ENCODE results near the gene PKNOX2.

The PKNOX2 gene

DNA sequence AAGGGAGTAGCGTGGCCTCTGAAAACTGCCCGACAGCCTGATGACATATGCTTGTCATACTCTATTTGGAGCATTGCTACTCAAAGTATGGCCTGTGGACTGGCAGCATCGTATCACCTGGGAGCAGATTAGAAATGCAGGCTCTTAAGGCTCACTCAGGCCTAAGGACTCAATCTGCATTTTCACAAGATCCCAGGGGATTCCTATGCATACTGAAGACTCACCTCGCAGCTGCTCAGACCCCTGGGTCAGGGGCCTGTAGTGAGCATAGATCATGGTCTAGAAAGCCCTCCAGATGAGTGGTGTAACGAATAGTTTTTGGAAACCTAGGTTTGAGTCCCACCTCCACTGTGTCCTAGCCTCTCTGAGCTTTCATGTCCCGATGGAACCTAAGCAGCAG is 205.3 kb downstream of the PKNOX2 start:
- no peak for DNase-seq

DNA sequence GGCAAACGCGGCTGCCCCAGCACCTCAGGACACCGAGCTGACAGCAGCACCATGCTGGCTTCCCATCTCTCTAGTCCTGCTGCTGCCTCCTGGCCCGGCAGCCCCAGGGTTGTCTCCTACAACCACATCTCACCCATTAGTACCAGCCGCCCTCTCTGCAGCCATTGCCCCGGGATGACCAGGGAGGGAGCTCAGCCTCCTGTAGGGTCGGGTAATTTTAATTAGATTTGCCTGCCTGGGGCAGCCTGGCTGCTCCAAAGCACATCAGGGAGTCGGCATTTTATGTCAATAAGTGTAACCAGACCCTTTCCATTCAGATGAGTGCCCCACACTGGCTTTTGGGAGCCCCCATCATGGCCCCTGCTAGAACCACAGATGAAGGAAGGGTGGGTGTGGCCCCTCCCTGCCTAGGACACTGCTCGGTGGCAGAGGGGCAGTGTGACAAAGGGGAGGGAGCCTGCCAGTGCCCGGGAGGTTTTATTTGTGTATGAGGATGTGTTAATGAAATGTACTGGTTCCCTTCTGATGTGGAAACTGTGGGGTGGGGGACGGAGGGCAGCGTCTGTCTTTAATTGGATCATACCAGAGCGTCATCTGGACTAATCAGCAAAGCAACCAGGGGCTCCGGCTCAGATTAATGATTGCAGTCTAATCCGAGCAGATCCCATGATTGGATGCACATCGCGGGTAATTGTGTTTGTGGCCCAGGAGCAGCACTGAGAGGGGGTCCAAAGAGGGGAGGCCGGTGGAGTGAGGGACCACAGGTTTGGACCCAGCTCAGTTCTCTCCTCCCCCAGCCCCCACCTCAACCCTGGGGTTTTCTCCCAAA is 206.2 kb downstream of the PKNOX2 start:
- no peak for DNase-seq

DNA sequence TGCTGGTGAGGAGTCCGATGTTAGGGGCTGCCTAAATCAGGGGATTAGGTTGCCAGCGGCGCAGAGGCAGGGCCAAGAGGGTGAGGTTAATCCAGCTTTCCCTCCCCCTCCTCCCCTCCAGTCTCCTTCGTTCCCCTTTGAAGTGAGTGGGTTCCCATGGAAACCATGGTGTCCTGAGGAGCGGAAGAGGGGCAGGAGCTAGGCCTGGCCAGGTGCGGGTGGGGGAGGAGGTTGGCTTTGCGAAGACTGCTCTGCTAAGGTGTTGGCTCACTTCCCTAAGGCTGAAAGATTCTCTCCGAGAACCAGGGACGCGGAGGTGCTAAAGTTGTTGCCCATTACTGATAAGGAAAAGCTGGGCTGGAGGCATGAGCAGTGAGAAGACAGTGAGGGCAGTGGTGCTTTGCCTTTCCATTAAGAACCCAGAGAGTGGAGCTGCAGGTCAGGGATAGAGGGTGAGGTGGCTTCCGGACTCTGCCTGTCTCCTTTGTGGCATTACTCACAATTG is 206.9 kb downstream of the PKNOX2 start:
- peak; percentile 37 for DNase-seq

DNA sequence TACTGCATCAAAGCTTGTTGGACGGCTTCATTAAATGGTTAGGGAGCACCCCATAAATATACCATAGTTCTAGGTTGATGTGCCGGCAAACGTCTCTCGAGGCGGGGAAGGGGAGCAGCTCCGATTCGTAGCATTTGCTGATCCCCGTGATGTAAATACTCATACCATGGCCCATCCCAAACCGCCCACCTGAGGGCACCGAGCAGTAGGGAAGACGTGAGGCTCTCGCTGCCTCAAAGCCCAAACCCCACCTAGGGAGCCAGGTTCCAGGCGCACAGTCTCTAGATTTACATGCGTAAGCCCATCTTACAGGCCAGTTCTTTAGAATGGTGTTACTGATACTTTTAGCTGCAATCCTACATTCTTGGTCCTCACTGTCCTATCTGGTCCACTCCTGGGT is 207.5 kb downstream of the PKNOX2 start:
- DNase-seq: no peak

DNA sequence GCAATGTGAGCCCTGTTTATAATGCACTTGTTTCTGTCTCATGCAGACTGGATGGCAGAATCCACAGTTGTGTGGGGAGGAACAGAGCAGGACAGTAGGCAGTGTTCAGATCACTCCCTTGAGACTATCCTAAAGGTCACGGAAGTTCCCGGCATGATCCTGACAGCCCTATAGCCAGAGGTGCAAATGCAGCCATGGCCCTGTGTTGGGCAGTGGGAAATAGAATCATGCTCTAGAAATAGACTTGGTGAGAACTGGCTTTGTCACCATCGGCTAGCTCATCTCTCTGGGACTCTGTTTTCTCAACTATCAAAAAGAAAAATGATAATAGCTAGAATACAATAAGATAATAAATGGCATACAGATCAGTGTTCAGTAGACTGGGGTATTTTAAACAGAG is 208.4 kb downstream of the PKNOX2 start:
- no peak for DNase-seq

DNA sequence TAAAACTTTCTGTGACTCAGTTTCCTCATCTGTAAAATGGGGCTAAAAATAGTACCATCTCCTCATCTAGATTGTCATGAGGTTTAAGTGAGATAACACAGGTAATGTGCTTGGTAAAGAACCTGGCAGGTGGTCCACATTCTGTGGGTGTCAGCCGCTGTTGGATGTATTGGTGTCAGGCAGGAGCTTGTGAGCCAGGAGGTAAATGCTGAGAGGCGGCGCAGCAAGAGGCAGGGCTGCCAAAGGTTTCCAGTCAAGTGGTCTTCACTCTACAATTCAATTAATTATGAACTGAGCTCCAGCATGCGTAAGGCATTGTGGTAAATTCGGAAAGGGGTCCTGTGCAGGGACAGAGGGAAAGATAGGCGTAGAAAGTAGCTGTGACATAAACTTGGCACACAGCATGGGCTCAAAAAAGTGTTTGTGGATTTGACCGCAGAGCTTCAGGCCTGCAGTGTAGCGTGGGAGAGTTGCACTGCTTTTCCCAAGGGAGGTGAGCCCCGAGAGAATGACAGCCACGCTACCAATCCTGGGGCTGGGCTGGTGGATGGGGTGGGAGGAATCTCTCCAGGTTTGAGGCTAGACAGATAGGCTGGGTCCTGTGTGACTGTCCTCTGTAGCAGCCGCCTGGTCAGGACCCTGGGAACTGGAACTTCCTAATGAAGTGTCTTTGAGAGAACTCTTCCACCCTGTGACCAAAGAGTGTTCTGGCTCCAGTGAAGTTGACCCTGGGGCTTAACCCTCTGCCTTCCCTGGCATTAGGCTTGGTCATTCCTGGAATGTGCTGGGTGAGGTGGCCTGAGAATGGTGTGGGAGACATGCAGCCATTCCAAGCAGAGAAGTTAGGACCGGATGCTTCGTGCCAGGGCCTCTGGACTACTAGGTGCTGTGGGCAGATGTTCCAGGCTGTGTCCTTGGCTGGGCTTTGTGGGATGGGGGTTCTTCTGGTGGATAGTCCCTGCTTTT is 209.2 kb downstream of the PKNOX2 start:
- DNase-seq: no peak

DNA sequence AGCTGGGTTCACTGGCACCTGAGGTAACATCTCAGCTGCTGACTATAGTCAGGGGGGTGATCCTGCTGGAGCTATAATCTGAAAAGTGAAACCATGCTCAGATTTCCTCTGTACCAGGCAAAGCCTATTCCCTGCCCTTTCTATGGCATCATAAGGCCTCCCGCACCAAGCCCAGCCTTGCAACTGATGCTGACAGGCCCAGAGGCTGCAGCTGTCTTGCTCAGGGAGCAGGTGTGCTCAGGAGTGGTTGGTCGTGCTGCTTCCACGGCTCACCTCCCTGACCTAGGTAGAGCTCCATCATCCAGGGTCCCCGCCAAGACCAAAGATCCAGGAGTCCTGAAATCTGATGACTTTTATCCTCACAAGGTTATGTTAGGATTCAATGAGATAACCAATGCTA is 209.8 kb downstream of the PKNOX2 start:
- DNase-seq: no peak

DNA sequence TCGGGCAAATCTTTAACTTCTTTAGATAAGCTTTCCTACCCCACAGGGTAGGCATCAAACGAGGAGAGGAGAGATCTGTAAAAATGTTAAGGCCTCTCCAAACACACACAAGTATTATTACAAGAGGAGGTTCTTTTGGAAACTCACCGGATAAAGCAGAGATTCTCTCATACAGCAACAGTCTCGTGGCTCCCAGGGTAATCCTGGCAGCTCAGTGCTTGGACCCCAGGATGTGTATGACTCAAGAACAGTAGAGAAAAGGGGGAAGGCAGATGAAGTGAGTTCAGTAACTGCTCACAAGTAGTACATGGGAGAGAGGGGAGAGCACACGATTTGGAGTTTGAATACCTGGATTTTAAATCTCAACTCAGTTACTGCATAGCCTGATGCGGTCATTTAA is 210.6 kb downstream of the PKNOX2 start:
- DNase-seq: no peak

DNA sequence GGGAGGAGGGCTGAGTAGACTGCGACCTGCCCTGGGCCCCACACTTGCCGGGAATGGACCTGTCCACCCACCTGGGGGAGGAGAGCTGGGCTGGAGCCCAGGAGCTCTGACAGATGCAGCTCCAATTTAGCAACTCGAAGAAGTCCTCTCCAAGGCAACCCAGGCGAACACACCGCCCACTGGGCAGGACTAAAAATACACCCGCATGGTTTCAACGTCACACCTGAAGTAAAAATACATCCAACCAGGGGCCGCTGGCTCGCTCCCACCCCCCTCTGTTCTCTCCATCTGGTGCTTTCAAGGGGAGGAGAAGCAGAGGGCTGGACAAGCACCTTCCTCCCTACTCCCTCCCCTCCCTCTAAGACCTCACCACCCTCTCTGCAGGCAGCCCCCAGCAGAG is 211.6 kb downstream of the PKNOX2 start:
- DNase-seq: peak; percentile 57

DNA sequence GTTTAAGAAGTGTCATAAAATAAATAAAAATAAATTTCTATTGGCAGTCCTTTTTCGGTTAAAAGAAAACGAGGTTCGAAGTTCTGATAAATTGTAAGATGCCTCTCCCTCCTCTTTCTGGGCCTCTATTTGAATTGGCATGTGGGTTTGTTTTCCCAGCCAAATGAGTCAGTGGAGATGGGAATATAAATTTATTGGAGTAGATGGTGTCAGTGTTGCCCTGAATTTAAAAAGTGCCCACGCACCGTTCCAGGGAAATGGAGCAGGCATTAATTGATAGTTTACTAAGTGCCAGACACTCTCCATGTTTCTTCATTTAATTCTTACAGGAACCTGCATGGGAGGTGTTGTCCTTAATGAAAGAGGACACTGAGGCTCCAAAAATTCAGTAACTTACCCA is 212.3 kb downstream of the PKNOX2 start:
- no peak for DNase-seq

DNA sequence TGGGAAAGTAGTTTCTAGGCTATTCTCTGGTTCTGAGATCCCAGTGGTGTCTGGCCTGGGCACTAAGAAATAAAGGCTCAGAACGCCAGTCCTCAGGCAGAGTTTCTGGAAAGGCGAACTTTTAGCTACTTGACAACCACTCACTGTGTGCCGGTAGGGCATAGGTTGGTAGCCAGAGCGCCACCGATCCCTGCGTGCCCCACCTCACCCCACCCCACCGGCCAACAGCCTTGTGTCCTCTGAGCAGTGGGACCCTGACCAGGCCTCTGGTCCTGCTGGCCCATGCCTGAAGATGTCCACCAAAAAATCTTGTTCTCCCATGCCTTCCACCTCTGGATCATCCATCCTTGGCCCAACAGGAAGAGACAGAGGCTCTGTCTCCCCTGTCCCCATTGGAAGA is 213.5 kb downstream of the PKNOX2 start:
- DNase-seq: no peak

DNA sequence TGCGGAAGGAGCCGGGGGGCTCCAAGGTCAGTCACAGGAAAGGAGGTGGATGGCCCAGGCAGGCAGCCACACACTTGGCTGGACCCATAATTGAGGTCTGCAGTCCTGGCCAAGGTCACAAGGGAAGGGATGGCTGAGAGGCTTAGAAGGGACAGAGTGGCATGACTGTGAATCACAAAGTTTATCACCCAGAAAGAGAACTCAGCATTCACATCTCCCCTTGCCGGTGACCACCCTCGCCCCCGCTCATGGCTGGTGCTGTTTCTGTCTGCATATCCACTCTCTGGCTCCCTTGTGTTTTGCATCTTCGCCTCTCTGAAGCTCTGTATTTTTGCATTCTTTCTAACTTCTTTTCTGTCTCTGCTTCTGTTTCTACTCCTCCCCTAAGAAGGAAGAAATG is 214.0 kb downstream of the PKNOX2 start:
- DNase-seq: no peak

DNA sequence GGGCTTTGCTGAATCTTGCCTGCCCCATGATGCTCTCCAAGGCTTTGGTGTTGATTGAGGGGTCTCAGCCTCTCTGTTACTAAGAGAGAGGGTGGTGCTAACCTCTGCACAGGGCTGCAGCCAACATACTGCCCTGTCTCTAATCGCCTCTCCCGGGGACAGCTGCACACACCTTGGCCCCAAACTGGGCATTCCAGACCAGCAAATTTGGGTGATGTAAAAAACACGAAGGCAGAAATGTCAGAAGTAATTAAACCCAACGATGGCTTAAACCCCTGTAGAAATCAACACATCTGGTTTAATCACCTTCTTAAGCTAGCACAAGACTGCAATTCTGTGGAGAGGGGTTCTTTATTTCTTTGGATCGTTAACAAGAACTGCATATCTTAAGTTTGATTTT is 215.0 kb downstream of the PKNOX2 start:
- no peak for DNase-seq

DNA sequence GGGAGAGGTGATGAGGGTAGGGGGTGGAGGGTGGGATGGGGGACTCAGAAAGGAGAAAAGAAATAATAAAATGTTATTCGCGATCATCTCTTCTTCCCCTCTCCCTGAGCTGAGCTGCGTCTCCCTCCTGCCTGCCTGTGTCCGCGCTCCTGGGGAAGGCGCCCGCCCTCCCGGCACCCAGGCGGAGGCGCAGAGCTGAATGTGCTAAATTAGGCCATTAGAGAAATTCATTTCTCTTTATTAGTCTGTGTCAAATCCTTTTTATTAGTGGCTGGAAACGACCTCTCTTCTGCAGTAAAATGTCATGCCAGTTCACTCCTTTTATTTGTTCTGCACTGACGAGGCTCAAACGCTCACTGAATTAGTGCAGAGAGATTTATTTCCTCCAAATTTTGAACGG is 215.4 kb downstream of the PKNOX2 start:
- DNase-seq: no peak

DNA sequence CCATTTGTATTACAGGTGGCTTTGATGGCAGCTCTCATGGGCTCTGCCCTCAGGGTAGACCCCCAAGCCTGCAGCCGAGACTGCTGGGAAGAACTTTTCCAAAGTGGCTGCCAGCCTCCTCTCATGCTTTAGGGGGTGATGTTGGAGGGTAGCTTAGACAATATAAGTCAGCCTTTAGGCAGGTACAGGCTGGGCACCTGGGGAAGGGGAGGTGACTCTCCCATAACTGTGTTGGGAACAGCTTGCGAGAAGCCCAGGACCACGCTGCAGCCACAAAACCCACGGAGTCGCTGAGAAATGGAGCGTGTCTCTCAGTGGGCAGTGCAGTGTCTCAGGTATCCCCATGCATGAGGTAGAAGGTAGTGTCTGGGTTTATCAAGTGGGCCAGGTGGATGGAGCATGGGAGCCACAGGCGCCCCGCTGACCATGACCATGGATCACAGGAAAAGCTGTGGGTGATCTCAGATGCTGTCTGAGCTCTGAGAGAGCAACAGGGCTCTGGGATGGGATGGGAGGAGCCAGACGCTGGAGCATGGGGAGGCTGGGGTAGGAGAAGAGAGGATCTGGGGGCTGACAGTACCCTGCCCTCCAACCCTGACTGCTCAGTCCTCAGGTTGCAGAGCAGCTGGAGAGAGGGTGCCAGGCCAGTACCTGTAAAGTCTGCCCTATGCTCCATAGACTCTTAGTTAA is 216.3 kb downstream of the PKNOX2 start:
- no peak for DNase-seq

DNA sequence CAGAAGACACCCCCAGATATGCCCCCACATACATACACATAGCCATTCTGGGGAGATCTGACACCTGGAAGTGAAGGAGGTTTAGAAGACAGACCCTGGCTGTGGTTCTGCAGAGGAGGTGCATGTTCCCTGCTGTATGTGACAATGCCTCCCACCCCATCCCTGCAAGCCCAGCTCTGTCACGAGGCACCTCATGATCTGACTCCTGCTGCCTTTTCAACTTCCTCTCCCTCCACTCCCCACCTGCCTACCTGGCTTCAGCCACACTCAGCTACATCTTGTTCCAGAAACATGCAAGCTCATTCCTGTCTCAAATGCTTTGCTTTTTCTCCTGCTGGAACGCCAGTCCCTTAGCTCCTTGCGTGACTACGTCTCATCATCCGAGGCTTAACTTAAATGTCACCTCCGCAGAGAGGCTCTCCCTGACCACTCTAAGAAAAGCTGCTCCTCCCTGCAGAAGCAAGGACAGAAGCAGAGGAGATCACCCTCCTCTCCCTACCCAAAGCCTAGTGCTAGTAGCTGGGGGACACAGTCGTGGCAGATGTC is 217.0 kb downstream of the PKNOX2 start:
- no peak for DNase-seq

DNA sequence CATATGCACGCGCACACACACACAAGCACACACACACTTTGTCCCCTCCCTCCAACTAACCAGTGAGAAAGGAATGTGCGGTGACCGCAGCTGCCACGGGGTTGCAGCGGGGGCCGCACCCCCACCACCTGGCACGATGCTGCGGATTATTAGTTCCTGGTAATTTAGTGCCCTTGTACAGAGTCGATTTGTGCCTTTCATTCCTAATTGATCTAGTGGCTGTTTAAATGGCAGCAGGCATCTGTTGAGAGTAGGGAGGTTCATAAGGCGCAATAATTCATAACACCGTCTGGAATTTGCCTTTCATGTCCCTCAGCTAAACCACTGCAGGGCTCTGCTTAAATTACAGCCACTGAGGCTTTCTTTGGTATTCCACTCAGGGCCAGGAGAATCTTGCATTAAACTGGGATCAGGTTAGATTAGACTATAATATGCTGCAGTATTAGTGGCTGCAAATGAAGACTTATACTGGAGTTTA is 217.8 kb downstream of the PKNOX2 start:
- no peak for DNase-seq

DNA sequence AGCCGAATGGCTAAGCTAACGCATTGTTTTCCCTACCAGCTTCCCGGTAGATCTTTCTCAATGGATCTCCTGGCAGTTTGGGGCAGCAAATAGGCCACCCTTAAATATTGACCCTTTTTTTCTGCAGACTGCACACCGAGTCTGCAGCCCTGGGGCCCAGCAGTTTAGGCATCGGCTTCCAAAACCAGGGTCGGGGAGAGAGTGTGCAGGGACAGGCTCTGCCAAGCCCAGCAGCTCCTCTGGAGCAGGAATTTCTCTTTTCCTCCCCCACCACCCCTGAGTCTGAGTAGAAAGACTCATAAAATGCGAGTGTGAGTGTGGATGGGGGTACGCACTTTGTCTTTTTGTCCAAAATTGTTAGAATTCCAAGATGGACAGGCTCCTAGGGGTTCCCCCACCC is 218.3 kb downstream of the PKNOX2 start:
- no peak for DNase-seq

DNA sequence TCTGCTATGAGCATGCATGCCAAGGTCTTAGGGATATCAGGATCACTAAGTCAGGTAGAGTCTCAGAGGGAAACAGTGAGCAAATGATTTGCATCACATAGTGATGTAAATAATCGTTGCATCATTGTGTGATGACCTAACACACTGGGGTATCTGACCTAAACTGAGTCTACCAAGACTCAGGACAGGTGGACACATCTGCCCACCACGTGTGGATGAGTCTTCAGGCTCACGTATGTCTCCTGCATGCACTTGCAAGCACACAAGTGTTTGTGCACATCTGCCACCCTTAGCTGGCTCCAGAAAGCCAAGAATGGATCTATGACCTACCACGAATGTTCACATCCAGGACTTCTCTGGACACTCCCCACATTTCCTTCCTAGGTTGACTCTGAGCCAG is 220.3 kb downstream of the PKNOX2 start:
- no peak for DNase-seq

DNA sequence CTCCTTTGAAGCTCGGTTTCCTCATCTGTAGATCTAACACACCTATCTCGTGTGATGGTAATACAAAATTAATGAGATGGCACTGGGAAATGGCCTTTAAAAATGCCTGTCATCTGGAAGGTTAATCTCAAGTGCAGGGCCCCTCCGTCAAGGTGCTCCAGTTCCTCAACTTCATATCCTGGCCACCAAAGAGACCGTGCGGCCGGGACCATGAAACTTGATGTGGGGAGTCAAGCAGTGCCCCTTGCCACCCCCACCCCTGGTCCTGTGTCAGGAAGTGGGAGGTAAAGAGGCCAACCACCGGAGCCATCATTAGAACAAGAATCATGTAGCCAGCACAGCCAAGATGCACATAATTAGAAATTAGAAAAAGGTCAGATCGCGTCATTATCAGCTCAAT is 223.3 kb downstream of the PKNOX2 start:
- no peak for DNase-seq

DNA sequence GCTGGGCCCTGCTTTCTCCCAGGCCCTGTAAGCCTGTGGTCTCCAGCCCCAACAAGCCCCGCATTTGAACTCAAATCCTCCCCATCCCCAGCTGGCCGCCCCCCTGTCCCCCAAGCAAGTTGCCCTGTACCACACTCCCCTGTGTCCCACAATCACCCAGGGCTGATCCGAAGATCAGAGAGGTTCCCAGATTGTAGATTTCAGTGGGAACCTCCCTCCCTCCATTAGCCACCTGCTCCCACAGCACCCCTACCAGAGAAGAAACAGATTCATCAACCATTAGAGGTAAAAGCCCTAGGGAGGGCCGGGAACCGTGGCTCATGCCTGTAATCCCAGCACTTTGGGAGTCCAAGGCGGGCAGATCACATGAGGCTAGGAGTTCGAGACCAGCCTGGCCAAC is 224.1 kb downstream of the PKNOX2 start:
- DNase-seq: no peak

DNA sequence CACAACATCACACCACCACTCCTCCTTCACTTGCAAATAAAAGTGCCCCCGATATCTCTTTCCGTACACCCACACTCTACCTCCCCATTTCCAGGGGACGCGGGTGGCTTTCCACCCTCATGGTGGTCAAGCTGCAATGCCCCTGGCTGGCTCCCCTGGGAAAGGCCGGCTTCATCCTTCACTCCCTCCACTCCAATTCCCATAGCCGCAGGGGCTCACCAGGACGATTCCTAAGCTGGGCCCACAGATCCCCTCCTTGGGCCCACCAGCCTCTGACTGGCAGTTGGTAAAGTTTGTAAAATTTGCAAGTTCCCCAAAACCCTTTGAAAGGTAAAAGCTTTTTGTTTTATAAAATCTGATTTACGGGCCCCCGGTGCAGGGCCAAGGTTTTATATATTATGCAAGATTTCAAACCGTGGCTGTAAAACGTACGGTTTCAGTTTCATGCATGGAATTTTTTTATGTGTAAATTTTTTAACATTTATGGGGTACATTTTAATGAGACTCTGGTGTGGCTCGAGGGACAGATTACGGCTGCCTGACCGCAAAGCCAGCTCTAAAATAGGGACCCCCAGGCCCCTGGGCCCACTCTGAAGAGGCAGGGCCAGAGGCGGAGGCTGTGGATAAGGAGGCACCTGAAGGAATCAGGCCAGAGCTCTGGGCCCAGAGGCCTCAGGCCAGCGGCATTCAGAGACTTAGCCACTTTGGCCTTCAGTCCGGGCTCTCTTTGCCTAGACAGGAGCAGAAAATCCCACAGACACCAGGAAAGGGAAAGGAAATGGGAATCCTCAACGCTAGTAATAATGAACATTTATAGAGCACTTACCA is 225.0 kb downstream of the PKNOX2 start:
- DNase-seq: no peak
